ENCODE measurements around the gene SUN5. TPM values are rescaled to one million over a fixed set of nuclear protein-coding genes. Genes with fewer than 3 reads are reported as not detected.

SUN5 gene
- total RNA-seq, 1 donor from 2014 or later: not detected

DNA sequence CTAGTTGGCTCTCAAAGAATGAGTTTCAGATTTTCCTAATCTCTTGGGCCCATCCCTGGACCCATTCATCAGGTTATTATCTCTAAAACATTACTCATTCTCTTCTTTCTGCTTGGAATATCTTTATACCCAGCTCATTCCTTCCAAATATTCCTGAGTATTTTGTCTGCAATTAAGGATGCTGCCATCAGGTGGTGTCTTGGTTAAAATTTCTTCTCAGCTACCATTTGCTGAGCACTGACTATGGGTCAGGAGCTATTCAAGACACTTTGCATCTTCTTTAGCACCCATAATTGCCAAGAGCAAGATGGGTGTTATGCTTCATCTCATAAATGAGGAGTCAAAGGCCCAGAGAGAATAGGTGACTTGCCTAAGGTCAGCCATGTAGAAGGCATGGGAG lies 8.4 kb downstream of the SUN5 start:
- no peak for DNase-seq (ENCODE audit: low read depth in 2 of 2)

DNA sequence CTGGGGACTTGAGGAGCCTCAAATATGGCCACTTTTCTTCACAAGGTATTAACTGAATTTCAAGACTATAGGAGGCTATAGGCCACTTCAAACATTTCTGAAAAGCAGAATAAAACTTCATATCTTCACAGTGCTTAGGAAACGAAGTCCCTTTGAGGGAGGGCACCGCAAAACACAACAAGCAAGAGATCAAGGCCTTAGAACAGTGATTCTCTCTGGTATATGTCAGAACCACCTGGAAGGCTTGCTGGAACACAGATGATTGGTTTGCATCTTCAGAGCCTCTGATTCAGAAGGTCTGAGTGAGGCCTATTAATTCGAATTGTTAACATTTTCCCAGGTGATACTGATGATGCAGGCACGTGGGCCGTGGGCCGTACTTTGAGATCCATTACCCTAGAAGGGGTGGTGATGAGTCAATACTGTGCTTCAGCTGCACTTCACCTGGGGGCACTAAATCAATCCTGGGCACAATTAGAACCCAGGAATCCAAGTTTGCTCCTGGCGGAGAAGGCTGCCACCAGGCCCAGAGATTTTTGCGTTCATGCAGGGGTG lies 10.7 kb downstream of the SUN5 start:
- no peak for DNase-seq (ENCODE audit: low read depth in 2 of 2)

DNA sequence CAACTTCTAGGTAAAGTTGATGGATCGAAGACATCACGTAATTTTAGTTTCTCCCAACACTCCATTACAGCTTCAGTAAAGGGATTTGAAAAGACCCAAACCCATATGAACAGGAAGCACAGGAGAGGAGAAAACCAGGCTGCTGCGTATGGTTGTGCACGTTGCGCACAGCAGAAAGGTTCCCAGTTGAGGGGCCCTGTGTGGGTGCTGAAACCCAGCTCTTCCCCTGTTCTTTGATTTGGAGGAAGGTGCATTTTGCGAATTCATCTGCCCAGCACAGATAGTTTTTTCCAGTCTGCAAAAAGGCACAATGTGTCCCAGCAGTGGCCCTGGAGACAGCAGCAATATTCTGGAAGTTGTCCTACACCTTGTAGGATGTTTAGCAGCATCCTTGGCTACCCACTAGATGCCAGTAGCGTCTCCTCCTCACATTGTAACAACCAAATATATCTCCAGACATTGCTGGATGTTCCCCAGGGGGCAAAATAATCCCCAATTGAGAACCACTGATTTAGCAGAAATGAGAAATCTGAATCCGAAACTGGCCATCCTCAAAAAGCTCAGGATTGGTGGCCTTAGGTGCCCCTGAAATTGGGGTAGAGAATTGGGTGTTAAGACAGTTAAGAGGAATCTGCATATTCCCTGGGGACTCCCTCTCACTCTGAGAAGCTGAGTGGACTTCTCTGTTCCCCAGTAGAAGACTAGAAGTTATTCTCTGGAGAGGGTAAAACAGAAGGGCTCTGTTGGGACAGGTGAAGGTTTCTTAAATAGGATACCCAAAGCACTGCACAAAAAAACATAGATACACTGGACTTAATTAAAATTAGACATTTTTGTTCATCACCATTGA lies 12.2 kb downstream of the SUN5 start:
- no peak for DNase-seq (ENCODE audit: low read depth in 2 of 2)

DNA sequence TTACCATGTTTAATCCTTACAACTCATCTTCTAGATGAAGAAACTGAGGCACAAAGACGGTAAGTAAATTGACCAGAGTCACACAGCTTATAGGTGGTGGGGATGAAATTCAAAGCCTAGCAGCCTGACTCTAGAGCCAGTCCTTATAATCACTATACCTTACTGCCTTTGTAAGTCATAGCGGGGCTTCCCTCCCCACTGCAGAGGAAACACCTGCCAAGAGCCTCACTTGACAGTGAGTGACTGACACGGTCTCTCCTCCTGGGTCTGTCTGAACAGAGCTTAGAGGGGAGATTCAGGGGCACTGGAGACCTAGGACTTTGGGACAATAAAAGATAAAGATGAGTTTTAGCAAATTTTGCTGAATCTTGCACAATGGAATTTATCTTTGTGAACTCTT lies 12.8 kb downstream of the SUN5 start:
- no peak for DNase-seq (ENCODE audit: low read depth in 2 of 2)

DNA sequence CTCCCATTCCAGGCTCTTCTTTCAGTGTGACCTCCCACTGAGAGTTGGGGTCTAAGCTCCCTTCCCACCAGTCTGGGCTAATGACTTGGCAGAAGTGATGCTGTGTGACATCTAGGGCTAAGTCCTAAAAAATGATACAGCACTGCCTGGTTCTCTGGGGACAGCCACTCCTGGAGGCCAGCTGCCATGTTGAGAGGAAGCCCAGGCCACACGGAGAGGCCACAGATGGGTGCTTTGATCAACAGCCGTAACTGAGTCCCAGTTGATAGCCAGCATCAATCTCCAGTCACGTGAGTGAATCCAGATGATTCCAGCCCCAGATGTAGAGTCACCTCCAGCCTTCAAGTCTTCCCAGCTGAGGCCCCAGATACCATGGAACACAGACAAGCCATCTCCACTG lies 13.8 kb downstream of the SUN5 start:
- DNase-seq (ENCODE audit: low read depth in 2 of 2): no peak

DNA sequence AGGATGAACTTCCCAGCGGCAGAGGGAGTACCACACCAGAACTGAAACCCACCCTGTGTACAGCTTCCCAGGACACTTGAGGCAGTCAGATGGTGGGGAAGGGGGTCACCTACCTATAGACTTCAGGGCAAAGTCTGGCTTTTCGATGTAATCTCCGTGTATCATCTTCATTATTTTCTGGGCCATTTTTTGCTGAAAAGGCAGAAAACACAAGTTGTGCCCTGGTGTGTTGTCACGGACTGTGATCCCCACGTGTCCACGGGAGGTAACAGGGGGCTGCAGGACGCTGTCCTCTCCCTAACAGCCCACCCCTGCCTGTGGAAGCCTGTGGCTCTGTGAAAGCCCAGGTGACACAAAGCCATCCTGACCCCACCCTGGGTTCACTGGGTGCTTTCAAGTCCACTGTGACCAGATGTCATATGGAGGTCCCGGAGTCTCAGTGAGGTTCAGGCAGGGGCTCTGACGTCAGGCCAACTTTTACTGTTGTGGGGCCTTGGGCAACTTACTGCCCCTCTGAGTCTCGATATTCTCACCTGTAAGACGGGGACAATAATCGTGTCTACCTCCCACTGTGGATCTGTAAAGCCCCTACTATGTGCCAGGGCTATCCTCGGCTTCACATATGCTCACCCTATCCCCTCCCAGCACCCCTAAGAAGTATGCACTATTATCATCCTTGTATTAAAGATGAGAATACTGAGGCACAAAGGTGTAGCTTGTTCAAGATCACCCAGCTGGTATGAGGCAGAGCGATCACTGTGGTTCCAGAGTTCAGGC lies 14.5 kb downstream of the SUN5 start:
- no peak for DNase-seq (ENCODE audit: low read depth in 2 of 2)

DNA sequence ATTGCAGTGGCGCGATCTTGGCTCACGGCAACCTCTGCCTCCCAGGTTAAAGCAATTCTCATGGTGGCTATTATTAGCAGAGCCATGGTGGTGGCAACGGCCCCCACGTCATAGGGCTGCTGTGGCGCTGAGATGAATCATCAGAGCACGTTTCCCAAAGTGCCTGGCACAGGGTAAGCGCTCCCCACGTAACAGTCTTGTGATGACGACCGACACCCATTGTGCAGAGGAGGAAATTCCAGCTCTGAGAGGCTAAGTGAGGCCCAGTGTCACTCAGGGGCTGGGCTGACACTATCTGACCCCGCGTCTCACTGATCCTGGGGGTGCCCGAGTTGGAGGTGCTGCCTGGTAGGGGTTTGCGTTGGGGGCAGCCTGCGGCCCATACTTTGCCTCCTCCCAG lies 16.2 kb downstream of the SUN5 start:
- no peak for DNase-seq (ENCODE audit: low read depth in 2 of 2)

DNA sequence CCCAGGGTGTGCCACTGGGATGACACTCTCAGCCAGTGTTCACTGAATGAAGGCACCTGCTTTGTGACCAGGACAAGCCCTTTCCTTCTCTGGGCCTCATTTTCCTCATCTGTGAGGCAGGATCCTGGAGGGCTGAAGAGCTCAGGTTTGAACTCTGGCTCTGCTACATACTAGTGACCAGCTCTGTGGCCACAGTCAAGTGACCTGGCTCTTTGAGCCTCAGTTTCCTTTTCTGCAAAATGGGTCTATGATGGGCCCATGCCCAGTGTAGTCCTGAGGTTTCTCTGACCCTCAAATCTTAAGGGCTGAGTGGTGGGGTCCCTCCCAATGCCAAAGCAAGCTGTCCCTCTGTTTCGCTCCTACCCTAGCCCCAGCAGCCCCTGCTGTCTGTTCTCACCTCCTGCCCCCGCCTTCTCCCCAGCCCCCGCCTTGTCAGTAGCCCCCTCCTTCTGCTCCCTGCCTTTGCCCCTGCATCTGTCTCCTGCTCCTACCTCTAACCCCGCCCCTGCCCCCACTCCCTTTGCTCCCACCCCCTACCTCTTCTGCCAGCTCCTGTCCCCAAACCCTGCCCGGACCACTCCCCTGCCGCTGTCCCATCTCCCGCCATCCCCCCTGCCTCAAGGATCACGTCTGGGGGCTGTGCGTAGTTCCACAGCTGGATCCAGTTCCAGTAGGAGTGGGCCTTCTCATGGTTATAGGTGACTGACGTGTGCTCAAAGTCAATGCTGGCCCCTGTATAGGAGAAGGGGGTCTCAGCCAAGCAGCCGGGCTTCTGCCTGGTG lies 17.0 kb downstream of the SUN5 start:
- DNase-seq (ENCODE audit: low read depth in 2 of 2): no peak

DNA sequence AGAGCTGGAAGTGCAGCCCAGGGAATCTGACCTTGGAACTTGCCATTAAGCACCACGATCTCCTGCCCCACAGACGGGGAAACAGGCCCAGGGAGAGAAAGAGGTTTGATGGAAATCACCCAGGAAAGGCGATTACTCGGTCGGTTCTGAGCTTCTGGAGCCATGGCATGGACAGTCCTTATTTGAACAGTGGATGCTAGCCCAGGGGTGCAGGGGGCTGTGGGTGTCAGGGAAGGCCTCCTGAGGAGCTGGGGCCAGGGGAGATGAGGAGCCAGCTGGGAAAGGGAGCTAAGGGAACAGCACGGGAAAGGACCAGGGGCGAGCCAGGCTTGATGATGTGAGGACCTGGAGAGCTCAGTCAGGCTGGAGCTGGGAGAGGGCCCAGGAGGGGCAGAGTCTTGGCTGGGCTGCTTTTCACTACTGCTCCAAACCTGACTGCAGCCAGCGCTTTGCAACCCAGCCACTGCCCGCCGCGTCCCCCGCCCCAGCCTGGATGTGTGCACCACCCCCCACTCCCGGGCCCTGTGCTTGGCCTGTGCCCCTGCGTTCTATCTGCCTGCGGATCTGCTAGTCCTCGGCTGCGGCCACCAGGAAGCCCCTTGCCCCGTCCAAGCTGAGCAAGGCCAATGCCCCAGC lies 17.8 kb downstream of the SUN5 start:
- no peak for DNase-seq (ENCODE audit: low read depth in 2 of 2)

DNA sequence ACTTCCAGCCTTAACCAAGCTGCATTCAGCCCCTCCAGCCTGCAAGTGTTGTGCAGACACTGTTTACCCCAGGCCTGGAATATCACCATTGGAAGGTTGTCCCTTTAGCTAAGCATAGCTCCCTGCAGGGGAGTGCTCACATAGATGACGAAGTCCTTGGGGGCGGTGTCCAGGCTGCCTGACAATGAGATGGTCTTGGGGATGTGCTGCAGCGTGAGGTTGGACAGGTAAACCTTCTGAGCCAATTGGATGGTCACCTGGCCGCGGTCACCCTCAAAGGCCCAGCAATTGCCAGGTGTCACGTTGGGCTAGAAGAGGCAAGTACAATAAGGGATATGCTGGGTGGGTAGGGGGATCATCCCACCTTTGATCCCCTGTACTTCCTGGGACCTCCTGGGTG lies 18.6 kb downstream of the SUN5 start:
- DNase-seq (ENCODE audit: low read depth in 2 of 2): no peak

DNA sequence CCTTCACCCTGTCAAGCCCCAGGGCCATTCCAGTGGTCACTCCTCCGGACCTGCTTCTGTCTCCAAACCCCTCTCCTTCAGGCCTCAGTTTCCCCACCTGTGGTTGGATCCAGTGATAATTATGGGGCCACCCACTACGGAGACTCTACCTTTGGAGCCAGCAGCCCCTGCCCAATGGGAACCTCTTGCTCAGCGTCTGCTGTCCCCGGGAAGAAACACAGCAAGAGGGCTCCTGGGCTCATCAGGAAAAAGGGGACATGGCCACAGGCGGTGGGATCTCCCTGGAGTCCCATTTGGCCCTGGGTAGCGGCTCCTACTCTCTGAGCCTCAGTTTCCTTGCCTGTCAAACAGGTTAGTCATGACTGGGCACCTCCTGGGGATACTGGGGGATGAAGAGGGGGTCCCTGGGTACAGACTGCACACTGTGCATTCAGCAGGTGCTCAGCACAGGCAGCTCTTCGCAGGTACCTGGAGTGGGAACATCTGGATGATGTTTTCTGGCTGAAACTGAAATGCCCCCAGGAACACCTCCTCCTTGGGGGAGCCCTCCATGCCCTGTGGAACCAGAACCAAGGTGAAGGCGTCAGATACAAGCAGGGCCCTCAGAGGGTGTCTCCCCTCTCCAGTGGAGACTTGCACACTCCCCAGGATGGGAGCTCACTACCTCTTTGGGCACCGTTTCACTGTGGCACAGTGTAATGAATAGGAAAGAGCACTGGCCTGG lies 19.4 kb downstream of the SUN5 start:
- DNase-seq (ENCODE audit: low read depth in 2 of 2): no peak

DNA sequence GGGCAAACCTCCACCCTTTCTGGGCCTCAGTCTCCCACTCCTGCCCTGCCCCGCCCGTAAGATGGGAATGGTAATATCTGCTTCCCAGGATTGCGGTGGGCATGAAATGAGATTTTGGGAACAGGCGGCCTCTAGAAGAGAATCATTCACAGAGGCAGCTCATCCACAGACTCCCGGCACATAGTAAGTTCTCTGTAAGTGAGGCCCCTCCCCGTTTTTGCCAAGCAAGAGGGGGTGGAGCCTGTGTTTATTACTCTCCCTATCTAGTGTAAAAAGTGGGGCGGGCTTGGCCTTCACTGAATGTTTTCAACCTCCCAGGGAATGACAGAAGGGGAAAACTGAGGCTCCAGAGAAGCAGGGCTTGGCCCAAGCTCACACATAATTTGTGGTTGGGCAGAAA lies 20.0 kb downstream of the SUN5 start:
- DNase-seq (ENCODE audit: low read depth in 2 of 2): no peak

DNA sequence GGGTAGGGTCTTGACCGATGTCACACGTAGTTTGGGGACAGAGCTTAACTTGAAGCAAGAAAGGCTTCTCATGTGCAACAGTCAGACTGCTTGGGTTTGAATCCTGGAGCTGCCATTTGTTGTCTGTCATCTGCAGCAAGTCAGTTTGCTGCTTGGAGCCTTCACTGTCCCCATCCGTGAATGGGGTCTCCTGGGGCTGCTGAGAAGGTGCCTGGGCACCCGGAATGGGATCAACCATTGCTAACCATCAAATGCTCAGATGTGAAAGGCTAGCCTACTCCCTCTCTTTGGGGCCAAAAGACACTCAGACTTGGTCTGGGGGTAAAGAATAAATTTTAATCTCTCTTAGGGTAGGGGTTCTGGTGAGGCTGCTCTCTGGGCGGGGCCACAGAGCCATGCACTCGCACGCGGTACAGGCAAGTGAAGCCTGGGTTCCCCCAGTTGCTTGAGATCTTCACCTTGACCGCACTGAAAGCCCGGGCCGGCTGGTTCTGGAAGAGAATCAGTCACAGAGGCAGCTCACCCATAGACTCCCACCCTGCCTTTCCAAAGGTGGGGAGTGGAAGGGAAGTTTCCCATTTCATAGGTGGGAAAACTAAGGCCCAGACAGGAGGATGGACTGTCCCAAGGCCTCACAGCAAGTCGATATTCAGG lies 20.6 kb downstream of the SUN5 start:
- DNase-seq (ENCODE audit: low read depth in 2 of 2): no peak

DNA sequence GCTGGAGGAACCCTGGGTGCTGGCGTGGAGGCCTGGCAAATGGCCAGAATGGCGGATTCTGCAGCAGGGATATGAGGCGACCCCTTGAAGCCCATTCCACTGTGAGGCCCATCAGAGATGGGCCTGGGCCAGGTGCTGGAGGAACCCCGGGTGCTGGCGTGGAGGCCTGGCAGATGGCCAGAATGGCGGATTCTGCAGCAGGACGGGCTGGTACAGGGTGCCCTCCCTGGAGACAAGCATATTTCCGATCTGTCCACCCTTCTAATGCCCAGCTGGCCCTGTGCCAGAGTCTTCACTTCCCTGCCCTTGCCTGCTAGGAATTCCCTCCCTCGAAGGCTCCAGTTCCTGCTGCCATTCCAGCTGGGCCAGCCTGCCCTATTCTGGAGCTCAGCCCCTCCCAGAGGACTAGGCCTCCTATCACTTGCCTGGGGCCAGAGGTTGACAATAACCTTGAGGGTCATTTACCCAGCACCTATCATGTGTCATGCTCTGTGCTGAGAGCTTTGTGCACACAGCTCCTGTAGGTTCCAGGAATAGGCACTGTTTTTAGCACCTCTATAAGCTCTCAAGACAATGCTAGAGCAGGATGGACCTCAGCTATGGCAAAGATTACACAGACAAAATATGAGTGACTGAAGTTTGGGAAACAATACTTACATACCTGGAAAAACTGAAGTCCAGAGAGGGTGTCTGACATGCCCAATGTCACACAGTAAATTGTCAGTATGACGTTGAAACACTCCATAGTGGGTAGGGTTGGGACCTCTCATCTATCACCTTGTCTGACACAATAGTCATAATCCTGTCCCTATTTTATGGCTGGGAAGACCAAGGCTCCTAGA lies 21.4 kb downstream of the SUN5 start:
- no peak for DNase-seq (ENCODE audit: low read depth in 2 of 2)

DNA sequence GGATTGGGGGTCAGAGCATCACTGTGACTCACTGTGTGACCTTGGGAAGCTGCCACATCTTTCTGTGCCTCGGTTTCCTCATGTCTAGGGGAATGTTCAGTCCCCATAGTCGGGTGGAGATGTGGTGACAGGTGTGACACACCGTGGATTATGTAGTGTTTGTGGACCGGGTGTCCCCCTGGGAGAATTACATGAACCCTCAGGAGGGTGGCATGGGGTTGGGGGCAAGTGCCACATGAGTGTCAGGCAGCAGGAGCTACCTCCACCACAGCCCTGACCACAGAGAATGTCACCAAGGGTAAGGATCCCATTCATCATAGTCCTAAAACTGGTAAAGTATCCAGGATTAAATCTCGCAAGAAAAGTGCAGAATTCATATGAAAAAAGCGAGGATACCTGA lies 23.2 kb downstream of the SUN5 start:
- DNase-seq (ENCODE audit: low read depth in 2 of 2): no peak

DNA sequence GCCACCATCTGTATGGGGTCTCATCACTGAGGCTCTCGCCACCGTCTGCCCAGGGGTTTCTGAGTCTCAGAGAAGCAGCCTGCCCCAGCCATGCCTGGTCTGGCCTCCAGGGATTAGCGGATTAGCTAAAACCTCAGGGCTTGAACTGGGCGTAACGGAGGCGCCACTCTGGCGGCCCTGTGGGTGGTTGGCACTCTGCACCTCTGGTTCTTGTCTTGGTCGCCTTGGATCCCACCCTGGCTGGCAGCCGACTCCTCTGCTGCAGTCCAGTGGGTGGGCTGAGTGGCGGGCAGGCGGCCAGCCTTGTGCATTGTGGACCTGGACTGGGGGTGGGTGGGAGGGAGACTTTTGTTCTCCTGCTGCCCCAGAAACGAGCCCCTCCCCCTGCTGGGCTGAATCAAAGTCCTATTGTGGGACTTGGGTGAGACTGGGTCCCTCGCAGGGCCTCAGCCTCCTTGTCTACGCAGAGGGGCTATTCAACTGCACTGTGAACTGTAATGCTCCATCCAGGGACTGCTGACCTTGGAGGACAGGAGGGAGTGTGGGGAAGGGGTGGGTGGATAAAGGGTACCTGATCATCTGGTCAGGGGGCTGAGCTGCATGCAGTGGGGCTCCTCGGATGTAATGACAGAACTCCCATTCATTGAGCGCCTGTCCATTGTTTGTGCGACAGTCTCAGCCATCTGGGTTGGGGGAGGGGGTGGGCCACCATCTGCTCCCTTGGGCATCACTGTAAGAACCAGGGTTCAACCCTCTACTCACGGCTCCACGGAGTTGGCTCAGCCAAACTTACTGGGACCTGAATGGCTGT lies 23.9 kb downstream of the SUN5 start:
- no peak for DNase-seq (ENCODE audit: low read depth in 2 of 2)

DNA sequence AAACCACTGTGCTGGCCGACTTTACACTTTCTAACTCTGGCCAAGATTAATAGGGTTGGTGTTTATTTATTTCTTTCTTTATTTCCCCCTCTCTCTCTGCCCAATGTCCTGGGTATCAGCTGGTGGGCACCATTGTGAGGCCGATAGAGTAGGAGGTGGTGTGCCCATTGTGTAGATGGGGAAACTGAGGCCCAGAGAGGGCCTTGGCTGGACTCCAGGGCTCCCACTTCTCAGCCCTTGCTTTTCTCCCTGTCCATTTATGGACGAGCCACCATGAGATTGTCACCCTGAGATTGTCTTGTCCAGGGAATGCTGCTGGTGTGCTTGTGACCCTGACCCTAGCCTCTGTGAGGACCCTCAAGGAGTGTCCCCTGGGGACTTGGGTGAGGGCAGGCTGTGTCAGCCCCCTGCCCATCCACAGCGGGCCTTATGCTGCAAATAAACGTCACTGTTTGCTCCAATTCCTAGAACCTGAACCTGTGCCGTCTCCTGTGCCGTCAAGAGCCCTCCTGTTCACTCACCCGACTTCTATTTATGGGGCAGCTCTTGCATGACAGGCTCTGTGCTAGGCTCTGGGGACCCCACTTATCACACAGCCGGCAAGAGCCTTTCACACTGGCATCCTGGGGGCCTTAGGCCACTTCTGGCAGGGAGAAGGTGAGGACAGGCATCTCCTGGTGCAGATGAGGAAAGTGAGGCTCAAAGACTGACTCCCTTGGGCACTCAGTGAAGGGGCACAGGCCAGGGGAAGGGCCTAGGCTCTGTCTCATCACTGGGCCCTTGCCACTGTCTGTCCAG lies 24.8 kb downstream of the SUN5 start:
- DNase-seq (ENCODE audit: low read depth in 2 of 2): no peak

DNA sequence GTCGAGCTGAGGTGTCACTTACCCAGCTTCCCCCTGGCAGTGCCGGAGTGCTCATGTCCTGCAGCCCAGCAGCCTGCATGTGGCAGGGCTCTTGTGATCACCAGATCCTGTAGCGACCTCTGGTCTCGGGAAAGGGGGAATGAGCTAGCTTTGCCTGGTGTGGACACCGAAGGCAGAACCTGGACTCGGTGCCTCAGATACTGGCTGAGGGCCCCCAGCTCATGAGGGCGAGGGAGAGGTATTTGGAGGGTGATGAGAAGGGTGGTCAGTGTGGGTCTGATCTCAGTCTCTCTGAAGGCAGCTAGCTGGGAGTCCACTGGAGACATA lies 26.3 kb downstream of the SUN5 start:
- DNase-seq (ENCODE audit: low read depth in 2 of 2): no peak

Measured in lung microvascular endothelial cell (primary cell).